CD4-positive, alpha-beta memory T cell (primary cell): ENCODE measurements around the gene CHRM2. TPM values are rescaled to one million over a fixed set of nuclear protein-coding genes. Genes with fewer than 3 reads are reported as not detected.

Experiments
- CTCF ChIA-PET: fragments of 350-600 bp; sonication (Branson Sonifier 250); formaldehyde crosslinking; loops from one replicate; lab custom pipeline; 2021; ENCODE audit warnings: inconsistent platforms; ENCODE audit not compliant: partially characterized antibody; lab: Charles Lee
- POLR2A ChIA-PET: fragments of 350-600 bp; sonication (Branson Sonifier 250); formaldehyde crosslinking; loops from one replicate; lab custom pipeline; 2021; ENCODE audit not compliant: partially characterized antibody; lab: Charles Lee
- DNase-seq, 5 donors: peaks; one replicate each; pipeline versions ENCODE4 v3.0.0 to v3.0.0-alpha.2; 2020 to 2022; ENCODE audit warnings: mixed read lengths in 1 of 5
- H3K27ac ChIP-seq: one replicate; pipeline ENCODE4 v1.7.0; 2013; ENCODE audit warnings: low read depth, low read length
- H3K27me3 ChIP-seq: 2 replicates; pipeline ENCODE4 v1.7.0; 2013; ENCODE audit warnings: mild to moderate bottlenecking, low read length, moderate library complexity; ENCODE audit not compliant: insufficient read depth
- H3K36me3 ChIP-seq: 2 replicates; pipeline ENCODE4 v1.7.0; 2013; ENCODE audit warnings: mild to moderate bottlenecking, low read length, moderate library complexity; ENCODE audit not compliant: insufficient read depth
- H3K4me1 ChIP-seq: 2 replicates; pipeline ENCODE4 v1.7.0; 2013; ENCODE audit warnings: mild to moderate bottlenecking, low read length, moderate library complexity; ENCODE audit not compliant: insufficient read depth
- H3K4me3 ChIP-seq, 2 donors: one replicate each; pipeline ENCODE4 v1.7.0; 2013; ENCODE audit warnings: low read length in 2 of 2, mild to moderate bottlenecking in 1 of 2
- H3K9me3 ChIP-seq, 2 donors: one replicate each; pipeline ENCODE4 v1.7.0; 2013; ENCODE audit warnings: low read length in 2 of 2, control low read depth in 1 of 2; ENCODE audit not compliant: control insufficient read depth in 1 of 2
- H3K27ac Mint-ChIP-seq, 7 donors: one replicate each; pipeline ENCODE4 v1.8.0; 2020 to 2021; ENCODE audit warnings: mixed read lengths in 7 of 7, mild to moderate bottlenecking in 6 of 7, inconsistent platforms in 3 of 7, moderate library complexity in 3 of 7
- H3K27me3 Mint-ChIP-seq, 2 donors: one replicate each; pipeline ENCODE4 v1.8.0; 2020 to 2021; ENCODE audit warnings: mixed read lengths in 2 of 2
- H3K36me3 Mint-ChIP-seq, 2 donors: one replicate each; pipeline ENCODE4 v1.8.0; 2020 to 2021; ENCODE audit warnings: mixed read lengths in 2 of 2, inconsistent platforms in 1 of 2, mild to moderate bottlenecking in 1 of 2
- H3K4me1 Mint-ChIP-seq, 4 donors: one replicate each; pipeline ENCODE4 v1.8.0; 2020 to 2021; ENCODE audit warnings: mixed read lengths in 4 of 4, mild to moderate bottlenecking in 1 of 4
- H3K4me3 Mint-ChIP-seq, 8 donors: one replicate each; pipeline ENCODE4 v1.8.0; 2020 to 2021; ENCODE audit warnings: mixed read lengths in 8 of 8, mild to moderate bottlenecking in 7 of 8, moderate library complexity in 6 of 8, inconsistent platforms in 3 of 8
- H3K9me3 Mint-ChIP-seq, 8 donors: one replicate each; pipeline ENCODE4 v1.8.0; 2020 to 2021; ENCODE audit warnings: mixed read lengths in 8 of 8, mild to moderate bottlenecking in 5 of 8, inconsistent platforms in 3 of 8, moderate library complexity in 1 of 8
- intact Hi-C: fragments of 100-400 bp; cut with micrococcal nuclease; formaldehyde crosslinking; loops from one replicate; pipeline ENCODE4 v1.15.1; 2023
- polyA plus RNA-seq, 2 donors: library from polyadenylated mRNA; unstranded; fragments of 300-500 nt; fragmentation: Illumina TruSeq; gene quantifications; one replicate each; pipeline ENCODE4 v1.2.3, GENCODE V29; 2021
- total RNA-seq, 2 experiments: library from RNA; stranded (reverse); gene quantifications; one replicate each; pipeline ENCODE4 v1.2.3, GENCODE V29; 2021

CHRM2 gene
- total and polyA plus RNA-seq, 4 experiments from 2014 or later: not detected

- POLR2A ChIA-PET: no interaction called here
- H3K36me3 Mint-ChIP-seq: no peaks in the 10 kb centered on the region
- peaks cover 0 to 4% (median 0%) of the 10 kb centered on the region in 8 donors for H3K9me3 Mint-ChIP-seq
- CTCF ChIA-PET: no interaction called here
- DNase-seq: no peak
- no peak overlapping the region for H3K4me3 Mint-ChIP-seq
- Histone ChIP-seq H3K9me3 (no peaks in the 10 kb centered on the region), H3K27me3 (no peaks in the 10 kb centered on the region), H3K4me3 (no peak overlapping the region), H3K36me3 (no peaks in the 10 kb centered on the region), H3K27ac (no peak overlapping the region), H3K4me1 (no peaks in the 10 kb centered on the region)
- peaks cover 4 to 5% of the 10 kb centered on the region in 2 donors for H3K27me3 Mint-ChIP-seq
- H3K27ac Mint-ChIP-seq: no peak overlapping the region
- H3K4me1 Mint-ChIP-seq: no peaks in the 10 kb centered on the region
- intact Hi-C loops: no loop called here
Measured at GRCh38 chr7:136865236-136865635, 3.2 kb upstream of the CHRM2 start.

GRCh38 chr7:136865777-136866176, 2.7 kb upstream of the CHRM2 start:
- Histone ChIP-seq H3K27ac (no peak overlapping the region), H3K9me3 (no peaks in the 10 kb centered on the region), H3K36me3 (no peaks in the 10 kb centered on the region), H3K27me3 (no peaks in the 10 kb centered on the region), H3K4me3 (no peak overlapping the region), H3K4me1 (no peaks in the 10 kb centered on the region)
- Mint-ChIP-seq H3K4me3 (no peak overlapping the region), H3K4me1 (peaks cover 0 to 1% (median 0%) of the 10 kb centered on the region in 4 donors), H3K36me3 (no peaks in the 10 kb centered on the region), H3K27ac (no peak overlapping the region), H3K9me3 (peaks cover 0 to 7% (median 0%) of the 10 kb centered on the region in 8 donors), H3K27me3 (peaks cover 8 to 10% of the 10 kb centered on the region in 2 donors)
- no peak for DNase-seq
- ChIA-PET CTCF (no interaction called here), POLR2A (no interaction called here)
- intact Hi-C loops: no loop called here

- intact Hi-C loops: no loop called here
- H3K27ac Mint-ChIP-seq: no peak overlapping the region
- H3K9me3 ChIP-seq: no peaks in the 10 kb centered on the region
- H3K4me1 Mint-ChIP-seq: peaks cover 0 to 2% (median 0%) of the 10 kb centered on the region in 4 donors
- H3K27me3 Mint-ChIP-seq: peaks cover 15 to 17% of the 10 kb centered on the region in 2 donors
- H3K27ac ChIP-seq: no peak overlapping the region
- H3K27me3 ChIP-seq: no peaks in the 10 kb centered on the region
- ChIA-PET CTCF (no interaction called here), POLR2A (no interaction called here)
- no peak overlapping the region for H3K4me3 Mint-ChIP-seq
- H3K36me3 ChIP-seq: no peaks in the 10 kb centered on the region
- H3K4me1 ChIP-seq: no peaks in the 10 kb centered on the region
- H3K36me3 Mint-ChIP-seq: no peaks in the 10 kb centered on the region
- H3K4me3 ChIP-seq: no peak overlapping the region
- no peak for DNase-seq
- peaks cover 0 to 9% (median 0%) of the 10 kb centered on the region in 8 donors for H3K9me3 Mint-ChIP-seq
Measured at GRCh38 chr7:136869001-136869961, 829 bp downstream of the CHRM2 start.

- CTCF ChIA-PET: no interaction called here
Measured at GRCh38 chr7:136869991-136870865, 1.8 kb downstream of the CHRM2 start.

GRCh38 chr7:136870866-136871487, 2.5 kb downstream of the CHRM2 start:
- H3K9me3 Mint-ChIP-seq: peaks cover 0 to 8% (median 3%) of the 10 kb centered on the region in 8 donors
- no peak overlapping the region for H3K27ac ChIP-seq
- no peaks in the 10 kb centered on the region for H3K27me3 ChIP-seq

More at GRCh38 chr7:136869991-136870865, 1.8 kb downstream of the CHRM2 start:
- Mint-ChIP-seq H3K27me3 (peaks cover 15 to 17% of the 10 kb centered on the region in 2 donors), H3K36me3 (no peaks in the 10 kb centered on the region), H3K4me3 (no peak overlapping the region), H3K9me3 (peaks cover 0 to 9% (median under 1%) of the 10 kb centered on the region in 8 donors), H3K4me1 (peaks cover 0 to 2% (median 0%) of the 10 kb centered on the region in 4 donors), H3K27ac (no peak overlapping the region)
- H3K4me1 ChIP-seq: no peaks in the 10 kb centered on the region
- DNase-seq: peak in 1 of 5 donors; percentile 24
- no peak overlapping the region for H3K27ac ChIP-seq
- no peaks in the 10 kb centered on the region for H3K27me3 ChIP-seq
- POLR2A ChIA-PET: no interaction called here
- intact Hi-C loops: no loop called here
- H3K4me3 ChIP-seq: no peak overlapping the region
- H3K36me3 ChIP-seq: no peaks in the 10 kb centered on the region
- H3K9me3 ChIP-seq: no peaks in the 10 kb centered on the region

GRCh38 chr7:136874393-136875032, 6.1 kb downstream of the CHRM2 start:
- POLR2A ChIA-PET: no interaction called here

More at GRCh38 chr7:136870866-136871487, 2.5 kb downstream of the CHRM2 start:
- Mint-ChIP-seq H3K27me3 (peaks cover 15 to 17% of the 10 kb centered on the region in 2 donors), H3K27ac (peak overlapping the region in 1 of 7 donors; percentile 31), H3K4me3 (no peak overlapping the region), H3K4me1 (peaks cover 0 to 2% (median 0%) of the 10 kb centered on the region in 4 donors), H3K36me3 (no peaks in the 10 kb centered on the region)
- Histone ChIP-seq H3K4me3 (no peak overlapping the region), H3K9me3 (no peaks in the 10 kb centered on the region), H3K36me3 (no peaks in the 10 kb centered on the region), H3K4me1 (no peaks in the 10 kb centered on the region)
- no peak for DNase-seq
- POLR2A ChIA-PET: no interaction called here
- CTCF ChIA-PET: no interaction called here
- intact Hi-C loops: no loop called here

More at GRCh38 chr7:136874393-136875032, 6.1 kb downstream of the CHRM2 start:
- intact Hi-C loops: no loop called here
- no peak overlapping the region for H3K4me3 Mint-ChIP-seq
- no peak overlapping the region for H3K27ac Mint-ChIP-seq
- CTCF ChIA-PET: no interaction called here
- no peaks in the 10 kb centered on the region for H3K36me3 Mint-ChIP-seq
- peaks cover 0 to 2% (median 0%) of the 10 kb centered on the region in 4 donors for H3K4me1 Mint-ChIP-seq
- no peaks in the 10 kb centered on the region for H3K27me3 ChIP-seq
- H3K36me3 ChIP-seq: no peaks in the 10 kb centered on the region
- H3K4me1 ChIP-seq: no peaks in the 10 kb centered on the region
- peaks cover 10 to 12% of the 10 kb centered on the region in 2 donors for H3K27me3 Mint-ChIP-seq
- H3K9me3 Mint-ChIP-seq: peaks cover 0 to 5% (median 3%) of the 10 kb centered on the region in 8 donors
- no peak overlapping the region for H3K4me3 ChIP-seq
- H3K9me3 ChIP-seq: no peaks in the 10 kb centered on the region
- no peak for DNase-seq
- no peak overlapping the region for H3K27ac ChIP-seq
